HL-60 (cell line): Measurements from ENCODE around the gene PIAS4.

ENCODE experiments used
- CTCF ChIP-seq: IDR thresholded peaks from one replicate; pipeline ENCODE4 v1.5.1; 2011; ENCODE audit warnings: low read length, control low read depth, inconsistent platforms; ENCODE audit not compliant: insufficient read depth
- GABPA ChIP-seq: IDR thresholded peaks from 2 replicates; pipeline ENCODE4 v1.6.1; 2012; ENCODE audit warnings: low read depth
- POLR2AphosphoS5 ChIP-seq: IDR thresholded peaks from 2 replicates; pipeline ENCODE4 v1.6.1; 2012; ENCODE audit warnings: low read depth
- REST ChIP-seq: IDR thresholded peaks from 2 replicates; pipeline ENCODE4 v1.6.1; 2012; ENCODE audit warnings: low read depth; ENCODE audit not compliant: insufficient replicate concordance
- SPI1 ChIP-seq: IDR thresholded peaks from 2 replicates; pipeline ENCODE4 v1.6.1; 2012; ENCODE audit warnings: low read depth, mild to moderate bottlenecking, borderline replicate concordance

GRCh38 chr19:4082172-4082571 is 74.6 kb downstream of the PIAS4 start:
- TF ChIP-seq REST (no peak), CTCF (no peak), POLR2AphosphoS5 (no peak), GABPA (no peak), SPI1 (no peak)
